Large intestine (tissue), 3 donors: ENCODE measurements around the gene GRM5. TPM values are rescaled to one million over a fixed set of nuclear protein-coding genes. Genes with fewer than 3 reads are reported as not detected.

Experiments
- DNase-seq, 2 donors: peaks; one replicate each; pipeline versions ENCODE4 v3.0.0 to v3.0.0-alpha.2; 2013
- H3K27ac ChIP-seq: one replicate; pipeline ENCODE4 v1.5.1; 2013; ENCODE audit warnings: low read length
- H3K27me3 ChIP-seq: 2 replicates; pipeline ENCODE4 v1.6.1; 2013; ENCODE audit warnings: low read length; ENCODE audit not compliant: control insufficient read depth, insufficient read depth
- H3K36me3 ChIP-seq: 2 replicates; pipeline ENCODE4 v1.6.1; 2013; ENCODE audit warnings: low read length; ENCODE audit not compliant: control insufficient read depth, insufficient read depth
- H3K4me1 ChIP-seq: one replicate; pipeline ENCODE4 v1.6.1; 2013; ENCODE audit warnings: low read length; ENCODE audit not compliant: control insufficient read depth, insufficient read depth
- H3K4me3 ChIP-seq: one replicate; pipeline ENCODE4 v1.5.1; 2013; ENCODE audit warnings: low read length
- H3K9me3 ChIP-seq: one replicate; pipeline ENCODE4 v1.6.1; 2013; ENCODE audit warnings: mild to moderate bottlenecking, low read depth, low read length, moderate library complexity; ENCODE audit not compliant: control insufficient read depth
- WGBS: methylation state at CpG from one replicate; pipeline ENCODE4 v1.1.5; 2013; ENCODE audit warnings: low lambda C conversion rate; ENCODE audit not compliant: insufficient coverage; 5-methylcytosine and 5-hydroxymethylcytosine counted together
- polyA plus RNA-seq: library from polyadenylated mRNA; unstranded; fragments of 120-200 nt; gene quantifications from one replicate; pipeline ENCODE4 v1.2.1, GENCODE V29; 2013

Gene GRM5
- polyA plus RNA-seq, 1 donor: 0.06 TPM

GRCh38 chr11:88810420-88811097 is 255.2 kb downstream of the GRM5 start:
- Histone ChIP-seq H3K27me3 (no peaks in the 10 kb centered on the region), H3K36me3 (no peaks in the 10 kb centered on the region), H3K9me3 (no peaks in the 10 kb centered on the region), H3K4me1 (no peaks in the 10 kb centered on the region), H3K4me3 (no peak overlapping the region), H3K27ac (no peak overlapping the region)
- DNase-seq: no peak
- 100% methylated on average over 1 of the region's 3 CpGs for WGBS

- no peak for DNase-seq
- H3K9me3 ChIP-seq: no peaks in the 10 kb centered on the region
- H3K4me1 ChIP-seq: no peaks in the 10 kb centered on the region
- 100% methylated on average over 1 of the region's 1 CpG for WGBS
- no peaks in the 10 kb centered on the region for H3K36me3 ChIP-seq
- H3K27ac ChIP-seq: no peak overlapping the region
- no peaks in the 10 kb centered on the region for H3K27me3 ChIP-seq
- no peak overlapping the region for H3K4me3 ChIP-seq
Observed at GRCh38 chr11:88809126-88809525, 256.7 kb downstream of the GRM5 start.

GRCh38 chr11:88807349-88807748 is 258.4 kb downstream of the GRM5 start:
- H3K4me1 ChIP-seq: no peaks in the 10 kb centered on the region
- no peaks in the 10 kb centered on the region for H3K36me3 ChIP-seq
- DNase-seq: no peak
- no peak overlapping the region for H3K27ac ChIP-seq
- no CpG with 5 or more reads among the region's 1 CpG for WGBS
- H3K9me3 ChIP-seq: no peaks in the 10 kb centered on the region
- H3K4me3 ChIP-seq: no peak overlapping the region
- H3K27me3 ChIP-seq: no peaks in the 10 kb centered on the region

- no peaks in the 10 kb centered on the region for H3K9me3 ChIP-seq
- no peaks in the 10 kb centered on the region for H3K27me3 ChIP-seq
- H3K36me3 ChIP-seq: no peaks in the 10 kb centered on the region
- 20% methylated on average over 1 of the region's 1 CpG for WGBS
- H3K4me1 ChIP-seq: peaks cover 2% of the 10 kb centered on the region
- H3K4me3 ChIP-seq: no peak overlapping the region
- DNase-seq: no peak
- no peak overlapping the region for H3K27ac ChIP-seq
Observed at GRCh38 chr11:88806410-88806809, 259.4 kb downstream of the GRM5 start.

GRCh38 chr11:88801484-88802123 is 264.2 kb downstream of the GRM5 start:
- H3K36me3 ChIP-seq: no peaks in the 10 kb centered on the region
- no peak overlapping the region for H3K4me3 ChIP-seq
- H3K27me3 ChIP-seq: no peaks in the 10 kb centered on the region
- H3K9me3 ChIP-seq: no peaks in the 10 kb centered on the region
- peaks cover 11% of the 10 kb centered on the region for H3K4me1 ChIP-seq
- H3K27ac ChIP-seq: no peak overlapping the region
- 33% methylated on average over 1 of the region's 2 CpGs for WGBS
- peak; percentile 10 to 57 for DNase-seq

GRCh38 chr11:88799771-88800500 is 265.8 kb downstream of the GRM5 start:
- no peak for DNase-seq
- no CpG with 5 or more reads among the region's 1 CpG for WGBS
- Histone ChIP-seq H3K4me3 (no peak overlapping the region), H3K36me3 (no peaks in the 10 kb centered on the region), H3K4me1 (peaks cover 11% of the 10 kb centered on the region), H3K27ac (no peak overlapping the region), H3K9me3 (no peaks in the 10 kb centered on the region), H3K27me3 (no peaks in the 10 kb centered on the region)

GRCh38 chr11:88790182-88790581 is 275.6 kb downstream of the GRM5 start:
- no peaks in the 10 kb centered on the region for H3K4me1 ChIP-seq
- H3K36me3 ChIP-seq: no peaks in the 10 kb centered on the region
- H3K9me3 ChIP-seq: no peaks in the 10 kb centered on the region
- H3K27me3 ChIP-seq: no peaks in the 10 kb centered on the region
- DNase-seq: no peak
- no peak overlapping the region for H3K27ac ChIP-seq
- no peak overlapping the region for H3K4me3 ChIP-seq

- 81% methylated on average over 2 of the region's 4 CpGs for WGBS
- Histone ChIP-seq H3K9me3 (no peaks in the 10 kb centered on the region), H3K4me3 (no peak overlapping the region), H3K36me3 (no peaks in the 10 kb centered on the region), H3K27ac (no peak overlapping the region), H3K27me3 (no peaks in the 10 kb centered on the region), H3K4me1 (no peaks in the 10 kb centered on the region)
- no peak for DNase-seq
Observed at GRCh38 chr11:88779577-88779976, 286.2 kb downstream of the GRM5 start.

- H3K36me3 ChIP-seq: no peaks in the 10 kb centered on the region
- 80% methylated on average over 1 of the region's 3 CpGs for WGBS
- no peaks in the 10 kb centered on the region for H3K4me1 ChIP-seq
- no peak overlapping the region for H3K27ac ChIP-seq
- H3K9me3 ChIP-seq: no peaks in the 10 kb centered on the region
- H3K4me3 ChIP-seq: no peak overlapping the region
- no peak for DNase-seq
- no peaks in the 10 kb centered on the region for H3K27me3 ChIP-seq
Observed at GRCh38 chr11:88770475-88771079, 295.2 kb downstream of the GRM5 start.

GRCh38 chr11:88744140-88744539 is 321.6 kb downstream of the GRM5 start:
- H3K27ac ChIP-seq: no peak overlapping the region
- WGBS: 93% methylated on average over 2 of the region's 4 CpGs
- no peak overlapping the region for H3K4me3 ChIP-seq
- H3K27me3 ChIP-seq: no peaks in the 10 kb centered on the region
- H3K4me1 ChIP-seq: no peaks in the 10 kb centered on the region
- DNase-seq: no peak
- H3K36me3 ChIP-seq: no peaks in the 10 kb centered on the region
- no peaks in the 10 kb centered on the region for H3K9me3 ChIP-seq
